ENCODE data around the gene CDK9.
"Not testable (repeated sequence)": the region's sequence is repeated elsewhere in the genome, so short reads cannot be mapped to it uniquely, and the experiment has no call there.

The CDK9 gene

GRCh38 chr9:127780909-127781308 is 4.9 kb upstream of the CDK9 start:
- DNase-seq: not testable (repeated sequence)

DNA sequence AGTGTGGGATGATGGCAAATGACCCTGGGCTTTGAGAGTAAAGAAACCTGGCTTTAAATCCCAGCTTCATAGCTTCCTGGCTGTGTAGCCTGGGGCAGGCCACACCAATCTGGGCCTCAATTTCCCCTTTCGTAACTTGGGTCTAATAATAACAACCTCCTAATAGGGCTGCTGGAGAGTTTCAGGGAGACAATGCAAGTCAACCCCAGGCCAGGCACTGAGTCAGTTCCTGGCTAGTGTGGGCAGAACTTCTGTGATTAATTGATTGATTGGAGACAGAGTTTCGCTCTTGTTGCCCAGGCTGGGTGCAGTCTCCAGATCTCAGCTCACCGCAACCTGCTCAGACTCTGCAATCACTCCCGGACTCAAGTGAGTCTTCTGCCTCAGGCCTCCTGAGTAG is 4.0 kb upstream of the CDK9 start:
- no peak for DNase-seq

- no peak for DNase-seq
Observed at GRCh38 chr9:127783111-127784008, 2.5 kb upstream of the CDK9 start.

DNA sequence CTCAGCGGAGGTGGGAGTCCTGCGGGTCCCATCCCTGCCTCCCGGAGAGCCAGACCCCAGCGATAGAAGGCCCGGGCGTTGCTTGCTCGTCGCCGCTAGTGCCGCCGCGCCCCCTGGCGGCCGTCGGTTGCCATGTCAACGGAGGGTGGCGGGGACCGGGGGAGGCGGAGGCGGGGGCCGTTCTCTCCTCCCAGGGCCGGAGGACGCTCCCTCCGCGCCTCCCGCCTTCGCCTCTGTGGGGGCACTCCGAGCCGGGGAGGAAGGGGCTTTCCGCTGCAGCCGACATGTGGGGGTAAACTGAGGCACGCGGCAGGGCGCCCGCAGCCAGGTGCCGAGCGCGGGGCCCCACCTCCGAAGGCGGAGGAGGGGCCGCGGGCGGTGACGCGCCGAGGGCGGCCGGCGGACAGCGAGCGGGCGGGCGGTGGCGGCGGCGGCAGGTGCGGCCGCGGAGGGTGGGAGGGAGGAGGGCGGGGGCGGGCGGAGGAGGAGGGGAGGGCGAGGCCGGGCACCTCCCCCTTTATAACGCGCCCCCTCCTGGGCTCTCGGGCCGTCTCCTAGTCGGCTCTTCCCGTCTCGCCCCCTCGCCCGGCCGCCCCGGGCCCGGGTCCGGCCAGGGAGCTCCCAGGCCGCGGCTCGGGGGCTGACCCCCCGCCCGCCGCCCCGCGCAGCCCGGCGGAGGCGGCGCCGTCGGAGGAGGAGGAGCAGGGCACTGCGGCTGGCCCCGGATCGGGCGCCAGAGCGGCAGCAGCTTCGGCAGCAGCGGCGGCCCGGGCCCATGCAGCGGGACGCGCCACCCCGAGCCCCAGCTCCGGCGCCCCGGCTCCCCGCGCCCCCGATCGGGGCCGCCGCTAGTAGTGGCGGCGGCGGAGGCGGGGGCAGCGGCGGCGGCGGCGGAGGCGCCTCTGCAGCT is 556 bp upstream of the CDK9 start:
- peak; percentile 74 for DNase-seq

GRCh38 chr9:127786773-127787104 is 905 bp downstream of the CDK9 start:
- no peak for DNase-seq

GRCh38 chr9:127788337-127789011 is 2.6 kb downstream of the CDK9 start:
- DNase-seq: no peak

- no peak for DNase-seq
Observed at GRCh38 chr9:127789179-127789578, 3.3 kb downstream of the CDK9 start.

DNA sequence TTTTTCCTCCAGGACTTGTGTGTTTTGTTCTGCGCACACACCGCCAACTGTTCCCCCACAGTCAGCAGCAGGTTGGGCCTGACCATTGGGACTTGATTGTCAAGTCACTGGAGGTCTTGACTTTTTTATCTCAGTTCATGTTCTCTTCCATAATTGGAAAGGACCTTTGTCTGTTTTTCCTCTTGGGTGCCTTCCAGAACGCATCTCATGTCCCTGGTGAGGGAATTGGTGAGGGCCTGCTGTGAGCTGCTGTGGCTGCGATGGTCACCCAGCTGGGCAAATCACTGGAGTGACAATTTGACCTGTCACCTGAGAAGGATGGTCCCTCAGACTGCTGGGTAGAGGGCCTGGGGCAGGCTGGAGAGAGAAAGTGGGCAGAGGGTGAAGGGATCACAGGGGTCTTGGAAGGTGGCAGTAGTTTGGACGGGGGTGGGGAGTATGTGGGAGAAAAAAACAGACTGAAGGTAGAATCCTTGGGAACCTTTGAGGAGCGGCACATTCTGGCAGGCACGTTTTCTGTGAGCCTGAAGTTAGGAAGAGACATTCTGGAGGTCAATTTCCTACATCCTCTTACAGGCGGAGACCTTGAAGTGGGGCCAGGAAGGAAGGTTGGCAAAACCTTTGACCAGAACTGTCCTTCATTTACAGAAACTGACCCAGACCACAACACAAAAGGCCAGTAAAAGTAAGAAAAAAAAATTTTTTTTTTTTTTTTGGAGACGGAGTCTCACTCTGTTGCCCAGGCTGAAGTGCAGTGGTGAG is 4.4 kb downstream of the CDK9 start:
- no peak for DNase-seq

GRCh38 chr9:127791085-127791484 is 5.3 kb downstream of the CDK9 start:
- no peak for DNase-seq

DNA sequence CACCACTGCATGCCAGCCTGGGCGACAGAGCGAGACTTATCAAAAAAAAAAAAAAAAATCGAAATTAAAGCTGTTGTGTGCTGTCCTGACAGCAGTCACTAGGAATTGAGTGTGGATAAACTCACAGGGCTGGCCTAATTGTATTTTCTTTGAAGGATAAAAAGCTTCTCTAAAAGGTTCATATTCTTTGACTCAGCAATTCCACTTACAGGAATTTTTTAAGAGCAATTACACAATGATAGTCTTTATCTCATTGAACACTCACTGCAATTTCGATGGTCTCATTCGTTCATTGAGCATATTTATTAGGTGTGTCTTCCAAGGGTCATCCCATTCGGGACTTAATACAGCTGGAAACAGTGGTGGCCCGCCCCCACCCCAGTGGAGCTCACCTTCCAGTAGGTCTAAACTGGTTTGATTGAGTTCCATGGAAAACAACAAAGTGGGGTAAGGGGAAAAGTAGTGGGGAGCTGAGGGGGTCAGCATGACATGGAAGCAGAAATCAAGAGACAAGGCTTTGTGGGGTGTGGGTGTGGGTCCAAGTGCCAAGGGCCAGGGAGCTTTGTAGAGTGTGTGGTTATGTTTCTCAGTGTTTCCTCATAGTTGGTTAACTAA is 6.7 kb downstream of the CDK9 start:
- no peak for DNase-seq

DNA sequence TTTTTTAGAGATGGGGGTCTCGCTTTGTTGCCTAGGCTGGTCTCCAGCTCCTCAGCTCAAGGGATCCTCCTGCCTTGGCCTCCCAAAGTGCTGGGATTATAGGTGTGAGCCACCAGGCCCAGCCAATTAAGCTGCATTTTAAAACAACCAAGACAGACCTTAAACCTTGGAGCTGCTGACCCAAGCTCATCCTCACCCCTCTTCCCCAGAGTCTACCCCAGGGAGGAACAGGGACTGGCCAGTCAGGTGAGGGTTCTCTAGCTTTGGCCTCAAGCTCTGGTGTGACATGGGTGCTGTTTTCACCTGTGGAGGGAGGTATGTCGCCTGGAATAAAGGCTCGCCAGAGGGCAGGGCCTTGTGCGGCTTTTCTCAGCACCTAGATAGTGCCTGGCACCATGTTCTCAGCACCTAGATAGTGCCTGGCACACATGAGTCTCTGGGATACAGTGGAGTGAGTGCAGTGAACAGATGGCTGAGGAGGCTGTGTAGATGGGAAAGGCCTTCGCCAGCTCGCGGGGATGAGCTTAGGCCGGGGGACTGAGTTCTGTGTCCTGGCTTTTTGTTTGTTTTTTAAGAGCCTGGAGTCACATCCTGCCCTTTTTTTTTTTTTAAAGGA is 7.4 kb downstream of the CDK9 start:
- no peak for DNase-seq

- no peak for DNase-seq
Observed at GRCh38 chr9:127794001-127794791, 8.4 kb downstream of the CDK9 start.

DNA sequence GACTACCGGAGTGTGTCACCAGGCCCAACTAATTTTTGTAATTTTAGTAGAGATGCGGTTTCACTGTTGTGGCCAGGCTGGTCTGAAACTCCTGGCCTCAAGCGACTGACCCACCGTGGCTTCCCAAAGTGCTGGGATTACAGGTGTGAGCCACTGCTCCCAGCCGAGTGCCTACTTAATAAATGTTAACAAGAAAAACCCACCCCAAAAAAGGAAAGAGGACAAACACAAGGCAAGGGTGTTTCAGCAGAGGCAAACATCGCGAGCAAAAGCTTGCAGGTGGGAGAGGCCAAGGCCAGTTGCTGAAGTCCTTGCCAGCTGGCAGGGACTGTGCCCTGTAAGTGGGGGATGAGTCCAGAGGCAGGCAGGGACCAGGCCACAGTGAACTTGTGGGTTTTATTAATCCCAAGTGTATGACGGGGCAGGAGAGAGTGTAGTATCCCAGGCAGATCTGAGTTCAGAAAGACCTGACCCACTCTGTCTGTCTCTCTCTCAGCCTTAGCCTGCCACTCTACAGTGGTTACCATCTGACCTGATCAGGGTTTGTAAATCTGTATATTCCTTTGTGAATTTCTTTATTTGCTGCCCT is 10.5 kb downstream of the CDK9 start:
- DNase-seq: no peak

DNA sequence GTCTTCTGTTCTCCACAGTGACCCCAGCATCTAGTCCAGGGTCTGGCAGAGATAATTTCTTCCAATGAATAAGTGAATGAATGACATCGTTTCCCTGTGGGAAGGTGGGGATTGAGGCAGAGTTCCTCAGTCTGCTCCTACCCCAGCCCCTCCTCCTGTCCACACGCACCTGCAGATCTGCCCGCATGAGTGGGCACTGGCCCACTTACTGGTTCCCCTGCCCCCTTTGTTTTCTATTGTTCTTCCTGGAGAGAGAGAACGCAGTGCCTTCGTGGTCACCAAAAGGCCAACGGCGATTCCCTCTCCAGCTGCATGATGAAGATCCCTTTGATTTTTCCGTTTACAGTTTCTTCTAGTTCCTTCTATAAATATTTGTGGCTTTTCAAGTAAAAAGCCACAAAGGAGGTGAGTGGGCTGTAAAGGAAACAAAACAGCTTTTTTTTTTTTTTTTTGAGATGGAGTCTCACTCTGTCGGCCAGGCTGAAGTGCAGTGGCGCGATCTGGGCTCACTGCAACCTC is 11.1 kb downstream of the CDK9 start:
- no peak for DNase-seq

GRCh38 chr9:127801955-127802575 is 16.2 kb downstream of the CDK9 start:
- DNase-seq: no peak

GRCh38 chr9:127802576-127803443 is 17.0 kb downstream of the CDK9 start, which contains the start of gene FPGS:
Gene FPGS, plus strand, starts transcription at chr9:127802882. Its CDS starts 43 bp downstream, at chr9:127802925.
- peak; percentile 50 for DNase-seq

DNA sequence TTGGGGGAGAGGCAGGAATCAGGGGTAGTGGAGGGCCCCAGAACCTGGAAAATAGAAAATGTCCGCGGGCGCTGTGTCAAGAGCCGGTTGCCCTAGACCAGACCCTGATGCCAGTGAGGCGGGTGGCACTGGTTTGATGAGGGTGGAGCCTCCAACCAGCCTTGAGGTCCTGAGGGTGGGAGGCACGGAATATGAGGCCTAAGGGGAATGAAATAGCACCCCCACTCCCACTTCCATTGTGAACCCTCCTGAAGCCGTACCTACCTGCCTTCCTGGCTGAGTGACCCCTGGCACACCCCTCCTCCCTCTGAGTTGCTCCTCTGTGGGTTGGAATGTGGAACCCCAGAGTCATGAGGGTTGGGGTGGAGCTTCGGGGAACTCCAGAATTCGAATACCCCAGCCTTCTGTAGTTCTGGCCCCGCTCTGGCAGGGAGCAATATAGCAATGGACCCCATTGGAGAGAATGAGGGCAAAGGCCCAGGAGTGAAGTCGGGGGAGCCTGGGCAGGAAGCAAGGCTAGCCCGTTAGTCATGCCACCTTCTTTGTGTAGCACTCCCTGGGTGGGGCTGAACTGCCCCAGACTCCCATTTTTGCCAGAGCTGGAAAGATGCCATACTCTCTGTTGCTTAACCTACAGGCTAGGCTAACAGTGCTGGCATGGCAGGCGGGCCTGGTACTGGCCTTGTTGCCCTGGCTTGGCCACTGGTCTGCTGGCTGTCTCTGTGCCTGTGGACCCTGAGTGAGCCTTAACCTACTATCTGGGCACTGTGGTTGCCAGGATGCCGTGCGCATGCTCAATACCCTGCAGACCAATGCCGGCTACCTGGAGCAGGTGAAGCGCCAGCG is 17.9 kb downstream of the CDK9 start:
- DNase-seq: no peak

- DNase-seq: no peak
Observed at GRCh38 chr9:127805620-127806019, 19.8 kb downstream of the CDK9 start.

All from NCI-H1048 (cell line).